Trophoblast cell (in vitro differentiated cells and primary cell): Measurements from ENCODE around the gene TBC1D9.

Experiments
- DNase-seq, 2 donors: peaks; one replicate each; pipeline ENCODE4 v3.0.0-alpha.2; 2016
- H2AFZ ChIP-seq: 2 replicates; pipeline ENCODE4 v1.6.1; 2013; ENCODE audit warnings: low read length, moderate library complexity, mild to moderate bottlenecking; ENCODE audit not compliant: insufficient read depth, poor library complexity
- H2AK5ac ChIP-seq: 2 replicates; pipeline ENCODE4 v1.6.1; 2013; ENCODE audit warnings: mild to moderate bottlenecking, low read length
- H2BK120ac ChIP-seq: 2 replicates; pipeline ENCODE4 v1.6.1; 2013; ENCODE audit warnings: low read length, mild to moderate bottlenecking, moderate library complexity; ENCODE audit not compliant: insufficient read depth, poor library complexity
- H2BK12ac ChIP-seq: 2 replicates; pipeline ENCODE4 v1.6.1; 2013; ENCODE audit warnings: mild to moderate bottlenecking, low read length, moderate library complexity
- H2BK5ac ChIP-seq: 2 replicates; pipeline ENCODE4 v1.6.1; 2013; ENCODE audit warnings: low read length, low read depth, moderate library complexity, mild to moderate bottlenecking; ENCODE audit not compliant: poor library complexity
- H3K14ac ChIP-seq: 2 replicates; pipeline ENCODE4 v1.6.1; 2013; ENCODE audit warnings: mild to moderate bottlenecking, low read length
- H3K18ac ChIP-seq: 2 replicates; pipeline ENCODE4 v1.6.1; 2013; ENCODE audit warnings: mild to moderate bottlenecking, low read length
- H3K23ac ChIP-seq: 2 replicates; pipeline ENCODE4 v1.6.1; 2013; ENCODE audit warnings: low read length
- H3K27ac ChIP-seq: 2 replicates; pipeline ENCODE4 v1.5.1; 2013; ENCODE audit warnings: low read depth, mild to moderate bottlenecking, inconsistent platforms, low read length, moderate library complexity
- H3K27me3 ChIP-seq: 2 replicates; pipeline ENCODE4 v1.6.1; 2013; ENCODE audit warnings: inconsistent platforms, mild to moderate bottlenecking, low read length, moderate library complexity; ENCODE audit not compliant: insufficient read depth
- H3K36me3 ChIP-seq, 2 experiments: 1 replicate in 1 of 2; 2 replicates in 1 of 2; pipeline ENCODE4 v1.6.1; 2013; ENCODE audit warnings: low read length in 2 of 2, mild to moderate bottlenecking in 2 of 2, moderate library complexity in 1 of 2; ENCODE audit not compliant: insufficient read depth in 2 of 2, control insufficient read depth in 1 of 2
- H3K4ac ChIP-seq: 2 replicates; pipeline ENCODE4 v1.6.1; 2013; ENCODE audit warnings: low read depth, mild to moderate bottlenecking, low read length, moderate library complexity
- H3K4me1 ChIP-seq, 2 experiments: 1 replicate in 1 of 2; 2 replicates in 1 of 2; pipeline ENCODE4 v1.6.1; 2013; ENCODE audit warnings: low read length in 2 of 2, mild to moderate bottlenecking in 2 of 2, moderate library complexity in 1 of 2; ENCODE audit not compliant: insufficient read depth in 2 of 2, control insufficient read depth in 1 of 2
- H3K4me2 ChIP-seq: 2 replicates; pipeline ENCODE4 v1.6.1; 2013; ENCODE audit warnings: inconsistent platforms, mild to moderate bottlenecking, low read length, moderate library complexity
- H3K4me3 ChIP-seq: 2 replicates; pipeline ENCODE4 v1.5.1; 2013; ENCODE audit warnings: mild to moderate bottlenecking, low read depth, low read length, inconsistent platforms
- H3K79me1 ChIP-seq: one replicate; pipeline ENCODE4 v1.6.1; 2013; ENCODE audit warnings: low read length
- H3K79me2 ChIP-seq: 2 replicates; pipeline ENCODE4 v1.6.1; 2013; ENCODE audit warnings: low read length, mild to moderate bottlenecking; ENCODE audit not compliant: control insufficient read depth, insufficient read depth, poor library complexity
- H3K9ac ChIP-seq: 2 replicates; pipeline ENCODE4 v1.6.1; 2013; ENCODE audit warnings: mild to moderate bottlenecking, low read length
- H3K9me3 ChIP-seq: 2 replicates; pipeline ENCODE4 v1.6.1; 2013; ENCODE audit warnings: low read depth, mild to moderate bottlenecking, control low read depth, inconsistent platforms, low read length; ENCODE audit not compliant: insufficient read depth
- H4K12ac ChIP-seq: 2 replicates; pipeline ENCODE4 v1.6.1; 2013; ENCODE audit warnings: low read depth, mild to moderate bottlenecking, low read length, moderate library complexity
- H4K8ac ChIP-seq: 2 replicates; pipeline ENCODE4 v1.6.1; 2013; ENCODE audit warnings: low read depth, mild to moderate bottlenecking, low read length, moderate library complexity
- H4K91ac ChIP-seq: one replicate; pipeline ENCODE4 v1.6.1; 2013; ENCODE audit warnings: low read depth, mild to moderate bottlenecking, low read length, moderate library complexity
- WGBS: extraction: QIAGEN DNeasy Blood & Tissue Kit; methylation state at CpG from one replicate; pipeline ENCODE4 v1.1.7; 2013; ENCODE audit warnings: missing lambda C conversion rate; ENCODE audit not compliant: insufficient read length, insufficient coverage; ENCODE audit errors: extremely low coverage; 5-methylcytosine and 5-hydroxymethylcytosine counted together

TBC1D9 gene

GRCh38 chr4:140680686-140681085 is 75.5 kb downstream of the TBC1D9 start:
- Histone ChIP-seq H3K79me1 (no peaks in the 10 kb centered on the region), H3K4ac (no peak overlapping the region), H3K36me3 (peaks cover 9 to 31% of the 10 kb centered on the region in 2 experiments), H3K4me3 (no peak overlapping the region), H2BK120ac (no peak overlapping the region), H2AFZ (no peak overlapping the region), H3K27ac (no peak overlapping the region), H2AK5ac (no peak overlapping the region), H3K27me3 (no peaks in the 10 kb centered on the region), H3K79me2 (no peaks in the 10 kb centered on the region), H4K12ac (no peak overlapping the region), H3K4me2 (no peak overlapping the region), H3K9me3 (no peaks in the 10 kb centered on the region), H4K8ac (no peak overlapping the region), H3K18ac (no peak overlapping the region), H4K91ac (no peak overlapping the region), H3K9ac (no peak overlapping the region), H2BK12ac (no peak overlapping the region), H3K14ac (no peak overlapping the region), H3K23ac (no peak overlapping the region), H3K4me1 (peaks cover 0 to 4% of the 10 kb centered on the region in 2 experiments), H2BK5ac (no peak overlapping the region)
- DNase-seq, result no peak
- no CpG with 5 or more reads among the region's 1 CpG for WGBS

DNA sequence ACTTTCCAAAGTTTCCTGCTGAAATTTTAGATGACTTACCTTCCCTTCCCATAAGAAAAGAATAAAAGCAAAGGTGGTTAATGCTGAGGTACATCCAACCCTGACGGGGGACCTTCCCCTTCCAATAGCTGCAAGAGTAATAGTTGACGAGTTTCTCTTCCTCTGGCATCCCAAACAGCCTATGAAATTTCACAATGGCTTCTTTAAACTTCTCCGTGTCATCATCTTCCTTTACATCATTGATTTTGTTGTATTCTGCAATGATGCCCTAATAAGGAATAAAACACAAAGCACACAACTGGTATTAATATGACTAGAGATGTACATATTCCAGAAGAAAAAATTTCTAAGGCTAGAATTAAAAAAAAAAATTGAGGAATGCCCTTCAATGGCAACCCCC is 76.6 kb downstream of the TBC1D9 start:
- no peak for DNase-seq
- Histone ChIP-seq H3K4ac (no peak overlapping the region), H2BK120ac (no peak overlapping the region), H3K79me2 (no peaks in the 10 kb centered on the region), H2AFZ (no peak overlapping the region), H4K91ac (no peak overlapping the region), H3K79me1 (no peaks in the 10 kb centered on the region), H3K14ac (no peak overlapping the region), H3K18ac (no peak overlapping the region), H4K8ac (no peak overlapping the region), H3K27me3 (no peaks in the 10 kb centered on the region), H3K9ac (no peak overlapping the region), H3K4me2 (no peak overlapping the region), H2BK12ac (no peak overlapping the region), H3K27ac (no peak overlapping the region), H3K23ac (no peak overlapping the region), H3K4me1 (peaks cover 0 to 5% of the 10 kb centered on the region in 2 experiments), H3K4me3 (no peak overlapping the region), H2AK5ac (no peak overlapping the region), H3K36me3 (peaks cover 9 to 32% of the 10 kb centered on the region in 2 experiments), H3K9me3 (no peaks in the 10 kb centered on the region), H4K12ac (no peak overlapping the region), H2BK5ac (no peak overlapping the region)
- WGBS, result no CpG with 5 or more reads among the region's 3 CpGs

GRCh38 chr4:140675599-140676231 is 80.5 kb downstream of the TBC1D9 start:
- Histone ChIP-seq H2AK5ac (no peak overlapping the region), H4K12ac (no peak overlapping the region), H2BK5ac (no peak overlapping the region), H3K4ac (no peak overlapping the region), H2BK12ac (no peak overlapping the region), H2BK120ac (no peak overlapping the region), H2AFZ (no peak overlapping the region), H3K14ac (no peak overlapping the region), H3K36me3 (peaks cover 10 to 27% of the 10 kb centered on the region in 2 experiments), H3K18ac (peak overlapping the region; percentile 61), H3K79me2 (no peaks in the 10 kb centered on the region), H3K27me3 (no peaks in the 10 kb centered on the region), H3K4me1 (peaks cover 3 to 7% of the 10 kb centered on the region in 2 experiments), H3K4me3 (no peak overlapping the region), H3K79me1 (peaks cover 1% of the 10 kb centered on the region), H3K4me2 (no peak overlapping the region), H4K8ac (no peak overlapping the region), H3K23ac (no peak overlapping the region), H3K9me3 (no peaks in the 10 kb centered on the region), H4K91ac (no peak overlapping the region), H3K27ac (no peak overlapping the region), H3K9ac (no peak overlapping the region)
- peak in 1 of 2 donors; percentile 21 for DNase-seq
- no CpG with 5 or more reads among the region's 4 CpGs for WGBS

DNA sequence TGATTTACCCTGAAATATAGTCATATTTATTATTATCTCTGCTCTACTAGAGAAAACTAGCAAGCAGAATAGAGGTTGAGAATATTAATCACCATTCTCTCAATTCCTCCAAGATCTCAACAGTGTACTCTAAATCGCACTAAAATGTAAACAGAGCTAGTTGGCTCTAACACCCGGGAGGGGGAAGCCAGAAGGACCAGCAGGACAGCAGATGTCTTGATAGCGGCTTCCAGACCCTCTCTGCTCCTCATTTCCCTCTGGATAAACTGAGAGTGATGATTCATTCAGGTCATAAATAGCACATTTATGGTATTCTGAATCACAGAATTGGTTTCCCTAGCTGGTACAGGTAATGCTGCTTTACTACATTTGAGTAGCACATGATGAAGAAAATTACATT is 82.5 kb downstream of the TBC1D9 start:
- no peak overlapping the region for H3K4ac ChIP-seq
- H3K79me2 ChIP-seq, result no peaks in the 10 kb centered on the region
- H3K27me3 ChIP-seq, result no peaks in the 10 kb centered on the region

More for the DNA sequence above, 82.5 kb downstream of the TBC1D9 start:
- no peak for DNase-seq
- no peak overlapping the region for H4K12ac ChIP-seq
- H4K91ac ChIP-seq, result no peak overlapping the region
- H3K79me1 ChIP-seq, result peaks cover 1% of the 10 kb centered on the region
- H2AK5ac ChIP-seq, result no peak overlapping the region
- H3K9ac ChIP-seq, result no peak overlapping the region
- H3K4me1 ChIP-seq, result peaks cover 3 to 7% of the 10 kb centered on the region in 2 experiments
- no peak overlapping the region for H2BK12ac ChIP-seq
- H3K18ac ChIP-seq, result no peak overlapping the region
- H3K4me3 ChIP-seq, result no peak overlapping the region
- H3K4me2 ChIP-seq, result no peak overlapping the region
- H3K9me3 ChIP-seq, result no peaks in the 10 kb centered on the region
- H3K36me3 ChIP-seq, result peaks cover 15 to 36% of the 10 kb centered on the region in 2 experiments
- no peak overlapping the region for H2AFZ ChIP-seq
- H3K14ac ChIP-seq, result no peak overlapping the region
- no peak overlapping the region for H4K8ac ChIP-seq
- H3K23ac ChIP-seq, result no peak overlapping the region
- no peak overlapping the region for H2BK5ac ChIP-seq
- no peak overlapping the region for H2BK120ac ChIP-seq
- H3K27ac ChIP-seq, result no peak overlapping the region
- no CpG with 5 or more reads among the region's 3 CpGs for WGBS
